Cerebellar cortex (tissue), 1 donor: Measurements from ENCODE around the gene KRT14.
"Not testable (repeated sequence)": the region's sequence is repeated elsewhere in the genome, so short reads cannot be mapped to it uniquely, and the experiment has no call there.

ENCODE experiments used
- DNase-seq: peaks from one replicate; pipeline ENCODE4 v3.0.0-alpha.2; 2015; ENCODE audit warnings: low spot score

Gene KRT14

DNA sequence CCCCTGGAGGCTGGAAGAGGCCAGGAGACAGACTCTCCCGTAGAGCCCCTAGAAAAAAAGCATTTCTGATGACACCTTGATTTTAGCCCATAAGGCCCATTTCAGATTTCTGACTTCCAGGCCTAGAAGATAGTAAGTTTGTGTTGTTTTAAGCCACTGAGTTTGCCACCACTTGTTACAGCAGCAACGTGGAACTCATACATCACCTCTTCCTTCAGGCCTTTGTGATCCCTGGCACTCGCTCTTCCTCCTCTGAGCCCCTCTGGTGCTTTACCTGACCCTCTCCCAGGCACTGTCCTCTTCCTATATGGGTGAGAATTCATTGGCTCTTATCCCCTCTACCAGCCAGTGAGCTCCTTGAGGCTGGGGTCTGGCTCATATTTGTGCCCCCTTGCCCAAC, 39.9 kb downstream of the KRT14 start:
- no peak for DNase-seq

DNA sequence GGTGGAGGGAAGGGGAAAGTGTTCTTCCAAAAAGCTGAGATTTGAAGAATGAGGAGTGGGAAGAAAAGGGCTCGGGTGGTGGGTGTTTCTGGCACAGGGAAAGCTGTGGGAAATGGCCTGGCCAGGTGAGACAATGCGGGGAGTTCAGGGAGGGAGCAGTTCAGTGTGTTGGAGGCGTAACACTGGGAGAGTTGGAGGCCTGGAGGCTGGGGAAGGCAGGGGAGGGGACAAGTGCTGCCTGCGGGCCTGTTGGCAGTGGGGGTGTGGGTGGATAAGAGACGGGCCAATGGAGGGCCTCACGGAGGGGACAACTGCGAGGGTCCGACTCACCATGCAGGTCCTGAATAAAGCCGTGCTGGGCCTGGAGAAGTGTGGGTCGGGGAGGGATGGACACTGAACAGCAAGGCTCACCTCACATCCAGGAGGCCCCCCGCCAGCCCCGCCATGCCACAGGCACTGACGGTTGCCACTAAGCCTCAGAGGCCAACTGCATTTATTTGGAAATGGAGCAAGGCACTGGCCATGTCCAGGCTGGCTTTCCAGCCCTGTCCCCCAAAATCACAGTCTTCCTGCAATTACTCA, 40.8 kb downstream of the KRT14 start:
- no peak for DNase-seq

DNA sequence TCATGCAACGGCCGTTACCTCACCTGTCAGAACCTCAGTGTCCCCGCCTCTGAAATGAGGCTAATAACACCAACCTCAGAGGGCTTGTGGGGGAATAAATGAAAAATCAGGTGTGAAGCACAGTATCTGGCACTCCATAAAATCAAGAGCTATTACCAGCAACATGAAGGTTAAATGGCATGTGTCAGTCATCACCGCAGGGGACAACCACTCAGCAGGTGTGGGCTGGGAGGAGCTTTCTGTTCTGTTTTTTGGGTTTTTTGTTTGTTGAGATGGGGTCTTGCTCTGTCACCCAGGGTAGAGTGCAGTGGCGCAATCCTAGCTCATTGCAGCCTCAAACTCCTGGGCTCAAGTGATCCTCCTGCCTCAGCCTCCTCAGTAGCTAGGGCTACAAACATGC, 41.8 kb downstream of the KRT14 start:
- DNase-seq, result no peak

DNA sequence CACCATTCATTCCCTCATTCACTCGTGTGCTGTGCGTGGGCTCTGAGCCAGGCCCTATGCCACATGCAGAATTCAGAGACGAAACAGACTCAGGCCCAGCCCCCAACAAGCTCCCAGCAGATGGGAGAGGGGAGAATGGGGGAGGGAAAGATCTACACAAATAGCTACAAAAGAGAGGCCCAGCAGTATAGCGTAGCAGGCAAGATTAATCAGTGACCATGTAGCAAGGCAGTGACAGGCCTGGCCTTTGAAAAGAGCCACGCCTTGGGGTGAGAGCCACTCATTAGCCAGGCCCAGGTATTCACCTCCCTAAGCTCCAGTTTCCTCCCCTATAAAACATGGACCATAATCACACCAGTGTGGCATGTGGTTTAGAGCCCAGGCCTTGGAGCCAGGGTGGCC, 42.2 kb downstream of the KRT14 start:
- no peak for DNase-seq

DNA sequence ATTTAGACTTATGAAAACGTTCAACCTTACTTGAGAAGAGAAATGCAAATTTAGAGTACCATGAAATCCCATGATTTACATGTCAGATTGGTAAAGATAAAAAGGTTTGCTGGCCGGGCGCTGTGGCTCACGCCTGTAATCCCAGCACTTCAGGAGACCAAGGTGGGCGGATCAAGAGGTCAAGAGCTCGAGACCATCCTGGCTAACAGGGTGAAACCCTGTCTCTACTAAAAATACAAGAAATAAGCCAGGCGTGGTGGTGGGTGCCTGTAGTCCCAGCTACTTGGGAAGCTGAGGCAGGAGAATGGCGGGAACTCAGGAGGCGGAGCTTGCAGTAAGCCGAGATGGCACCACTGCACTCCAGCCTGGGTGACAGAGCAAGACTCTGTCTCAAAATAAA, 43.9 kb downstream of the KRT14 start:
- not testable (repeated sequence) for DNase-seq

DNA sequence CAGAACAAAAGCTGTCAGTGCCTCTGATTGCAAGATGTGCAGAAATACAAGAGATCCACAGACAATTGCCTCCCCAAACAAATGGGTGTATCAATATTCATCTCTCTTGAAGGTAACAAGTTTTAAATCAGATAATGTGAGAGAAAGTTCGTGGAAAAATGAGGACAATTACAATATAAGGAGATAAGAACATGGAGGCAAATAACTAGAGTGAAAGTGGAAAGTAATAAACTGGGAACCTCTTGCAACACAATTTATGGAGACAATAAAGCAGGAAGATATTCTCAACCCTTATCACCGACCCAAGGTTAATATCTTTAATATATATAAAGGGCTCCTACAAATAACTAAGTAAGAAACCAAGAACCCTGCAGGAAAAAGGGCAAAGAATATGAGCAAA, 44.3 kb downstream of the KRT14 start:
- no peak for DNase-seq

DNA sequence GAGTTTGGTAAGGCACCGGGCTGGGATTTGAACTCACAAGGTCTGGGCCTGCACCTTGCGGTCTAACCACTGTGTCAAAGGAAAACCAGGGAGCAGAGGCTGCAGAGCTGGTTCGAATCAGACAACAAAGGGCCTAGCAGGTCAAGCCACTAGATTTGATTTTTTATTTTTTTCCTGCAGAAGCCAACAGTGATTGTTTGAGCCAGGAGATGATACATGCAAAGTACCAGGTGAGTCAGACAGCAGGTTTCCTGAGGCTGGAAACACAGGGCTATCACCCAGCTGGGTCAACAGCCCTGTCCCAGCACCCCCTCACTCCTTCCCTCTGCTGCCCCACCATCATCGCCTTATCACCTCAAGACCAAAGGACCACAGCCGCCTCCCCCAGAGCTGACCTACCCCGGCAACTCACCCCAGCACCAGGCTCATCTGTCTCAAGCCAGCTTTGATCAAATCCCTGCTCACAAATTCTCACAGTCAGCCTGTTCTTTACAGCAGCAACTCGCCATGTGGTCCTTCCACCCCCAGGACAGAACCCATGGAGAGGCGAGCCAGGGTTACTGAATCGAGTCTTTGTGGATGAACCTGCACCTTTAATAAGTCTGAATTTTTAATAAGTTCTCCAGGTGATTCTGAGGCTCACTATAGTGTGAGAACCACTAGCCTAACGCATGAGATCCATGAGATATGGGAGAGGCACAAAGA, 45.6 kb downstream of the KRT14 start:
- DNase-seq, result no peak

DNA sequence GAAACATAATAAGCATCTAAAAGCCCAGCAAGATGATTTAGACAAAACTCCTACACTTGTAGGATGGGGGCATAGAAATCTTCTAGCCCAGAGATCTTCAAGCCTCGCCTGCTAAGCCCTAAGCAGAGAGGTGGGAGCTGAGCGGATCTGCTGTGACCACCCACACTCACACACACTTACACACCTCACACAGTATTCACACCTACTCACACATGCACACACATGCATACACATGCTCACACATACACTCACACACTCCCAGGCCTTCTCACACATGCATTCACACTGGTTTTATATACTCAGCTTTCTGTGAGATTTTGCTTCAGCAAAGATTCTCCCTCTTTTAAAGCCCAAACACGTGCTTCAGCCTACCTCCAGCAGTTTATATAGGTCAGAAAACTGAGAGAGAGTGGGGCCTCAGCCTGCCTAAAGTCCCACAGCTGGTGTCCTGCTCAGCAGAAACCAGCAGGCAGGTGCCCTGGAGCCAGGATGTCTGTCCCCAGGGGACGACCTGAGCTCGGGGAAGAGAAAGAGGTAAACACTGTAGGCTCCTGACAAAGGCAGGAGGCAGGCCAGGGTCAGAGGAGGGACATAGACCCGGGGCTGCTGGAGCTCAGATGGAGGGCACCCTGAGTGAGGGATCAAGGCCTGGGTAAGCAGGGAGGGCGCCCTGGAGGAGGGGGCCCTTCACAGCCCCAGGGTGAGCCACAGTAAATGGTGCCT, 46.6 kb downstream of the KRT14 start:
- no peak for DNase-seq

DNA sequence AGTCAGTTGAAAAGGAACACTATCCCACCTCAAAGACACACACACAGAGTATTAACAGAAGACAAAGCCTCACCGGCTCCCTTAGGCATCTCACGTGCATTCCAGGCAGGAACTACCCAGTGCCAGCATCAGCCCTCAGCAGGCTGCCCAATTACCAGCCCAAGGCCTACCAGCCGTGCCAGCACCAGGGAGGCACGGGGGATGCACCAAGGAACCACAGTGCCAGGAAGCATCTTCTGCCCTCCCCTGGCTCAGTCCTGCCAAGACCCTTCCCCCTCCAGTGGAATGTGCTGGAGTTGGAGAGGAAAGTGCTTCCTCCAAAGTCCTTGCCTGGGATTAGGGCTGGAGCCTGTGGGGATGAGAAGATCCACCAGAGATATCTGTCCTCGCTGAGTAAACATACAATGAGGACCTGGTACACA, 47.6 kb downstream of the KRT14 start:
- no peak for DNase-seq

DNA sequence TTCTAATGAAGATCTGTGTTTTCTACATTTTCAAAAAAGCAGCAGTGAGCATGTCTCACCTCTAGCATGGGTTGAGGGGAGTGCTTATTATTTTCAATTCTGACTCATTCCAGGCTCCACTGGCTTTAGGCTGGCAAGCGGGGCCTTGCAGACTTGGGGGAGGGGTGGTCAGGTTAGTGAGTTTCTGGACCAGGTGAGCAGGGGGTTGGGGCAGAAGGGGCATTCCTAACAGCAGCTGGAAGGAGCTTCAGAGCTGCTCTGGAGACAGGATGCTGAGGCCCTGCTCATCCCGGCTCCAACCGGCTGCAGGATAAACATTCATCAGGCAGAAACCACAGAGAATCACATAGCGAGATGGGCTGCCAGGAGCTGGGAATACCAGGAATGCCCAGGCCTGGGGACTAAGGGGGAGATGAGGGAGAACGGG, 48.1 kb downstream of the KRT14 start:
- no peak for DNase-seq

DNA sequence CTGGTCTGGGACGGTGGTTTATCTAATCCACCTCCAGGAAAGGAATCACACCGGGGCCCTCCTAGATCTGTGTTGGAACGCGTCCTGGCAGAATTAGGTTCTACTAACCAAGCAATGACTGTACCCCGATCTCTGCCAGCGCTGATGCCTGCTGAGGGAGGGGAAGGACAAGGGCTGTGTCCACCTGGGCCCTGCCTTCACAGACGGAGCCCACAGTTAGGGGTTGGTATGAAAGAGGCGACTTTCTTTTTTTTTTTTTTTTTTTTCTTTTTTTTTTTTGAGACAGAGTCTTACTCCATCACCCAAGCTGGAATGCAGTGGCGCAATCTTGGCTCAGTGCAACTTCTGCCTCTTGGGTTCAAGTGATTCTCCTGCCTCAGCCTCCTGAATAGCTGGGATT, 48.7 kb downstream of the KRT14 start:
- DNase-seq, result no peak

DNA sequence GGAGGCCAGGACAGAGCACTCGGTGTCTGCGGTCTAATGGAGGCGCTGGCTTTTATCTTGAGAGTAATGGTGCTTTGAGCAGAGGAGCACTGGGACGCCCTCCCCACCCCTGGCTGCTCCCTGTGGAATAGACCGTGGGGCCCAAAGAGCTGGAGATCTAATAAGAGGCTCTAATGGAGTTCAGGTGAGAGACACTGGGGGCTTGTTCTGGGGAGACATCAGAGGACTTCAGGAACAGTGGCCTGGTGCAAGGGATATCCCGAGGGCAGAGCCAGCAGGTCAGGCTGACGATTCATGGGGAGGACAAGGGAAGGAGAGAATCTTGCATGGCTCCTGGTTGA, 49.1 kb downstream of the KRT14 start:
- DNase-seq, result no peak

DNA sequence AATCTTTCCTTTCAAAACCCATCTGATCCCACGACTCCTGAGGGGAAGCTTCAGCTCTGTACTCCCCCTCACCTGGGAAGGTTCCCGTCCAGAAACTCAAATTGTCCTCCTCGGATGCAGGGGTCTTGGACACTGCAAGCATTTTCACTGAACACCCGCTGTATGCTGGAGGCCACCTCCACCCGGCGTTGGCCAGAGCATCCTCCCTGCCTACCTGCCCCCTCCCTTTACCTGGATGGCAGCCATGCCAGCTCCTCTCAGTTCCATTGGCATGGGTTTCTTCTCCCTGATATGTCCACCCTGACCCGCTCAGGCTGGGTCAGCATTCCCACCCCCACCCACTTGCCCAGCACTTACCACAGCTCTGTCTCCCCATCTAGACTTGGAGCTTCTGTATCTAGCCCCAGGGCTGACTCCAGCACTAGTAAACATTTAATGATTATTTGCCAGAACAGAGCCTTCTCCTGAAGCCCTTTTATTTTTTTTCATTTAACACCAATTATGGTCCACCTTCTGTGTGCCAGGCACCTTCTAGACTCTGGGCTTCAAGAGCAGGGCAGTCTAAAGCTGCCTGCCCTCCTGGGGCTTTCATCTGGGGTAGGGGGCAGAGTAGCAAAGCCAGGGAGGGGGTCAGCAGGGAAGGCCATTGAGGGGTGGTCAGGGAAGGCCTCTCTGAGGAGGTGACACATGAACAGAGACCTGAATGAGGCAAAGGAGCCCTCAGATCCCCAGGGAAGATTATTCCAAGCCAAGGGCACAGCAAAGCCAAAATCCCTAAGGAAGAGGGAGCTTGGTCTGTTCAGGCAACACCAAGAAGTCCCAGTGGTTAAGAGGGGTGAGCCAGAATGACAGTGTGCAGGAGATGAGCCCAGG, 49.7 kb downstream of the KRT14 start:
- no peak for DNase-seq

DNA sequence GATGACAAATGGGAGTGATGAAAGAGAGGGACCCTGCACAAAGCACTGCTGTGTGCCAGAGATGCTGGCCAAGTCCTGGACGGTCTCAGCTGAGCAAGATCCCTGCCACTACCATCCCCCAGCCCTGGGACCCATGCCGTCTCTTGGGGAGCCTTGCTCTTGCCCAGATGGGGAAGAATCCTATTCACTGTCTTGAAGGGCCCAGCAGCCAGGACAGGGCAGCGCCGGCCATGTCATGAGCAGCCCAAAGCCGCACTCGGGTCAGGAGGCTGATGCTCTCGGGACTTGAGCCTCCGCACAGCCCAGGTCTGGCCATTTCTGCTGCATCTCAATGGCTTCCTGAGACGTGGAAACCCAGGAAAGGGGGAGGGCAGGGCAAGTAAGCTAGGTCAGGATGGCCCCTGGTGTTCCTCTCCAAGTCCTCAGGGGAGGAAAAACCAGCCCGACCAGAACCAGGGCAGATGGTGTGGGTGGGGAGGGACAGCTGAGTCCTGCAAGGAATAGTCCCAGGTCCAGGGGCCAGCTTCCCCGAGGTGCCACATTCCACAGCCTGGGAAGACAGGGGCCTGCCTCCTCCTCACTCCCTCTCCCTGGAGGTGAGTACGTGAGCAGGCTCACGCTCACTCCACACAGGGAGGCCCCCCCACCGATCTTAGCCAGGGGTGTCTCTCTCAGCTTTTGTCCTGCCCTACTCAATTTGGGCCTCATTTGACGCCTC, 50.8 kb downstream of the KRT14 start:
- DNase-seq, result no peak

DNA sequence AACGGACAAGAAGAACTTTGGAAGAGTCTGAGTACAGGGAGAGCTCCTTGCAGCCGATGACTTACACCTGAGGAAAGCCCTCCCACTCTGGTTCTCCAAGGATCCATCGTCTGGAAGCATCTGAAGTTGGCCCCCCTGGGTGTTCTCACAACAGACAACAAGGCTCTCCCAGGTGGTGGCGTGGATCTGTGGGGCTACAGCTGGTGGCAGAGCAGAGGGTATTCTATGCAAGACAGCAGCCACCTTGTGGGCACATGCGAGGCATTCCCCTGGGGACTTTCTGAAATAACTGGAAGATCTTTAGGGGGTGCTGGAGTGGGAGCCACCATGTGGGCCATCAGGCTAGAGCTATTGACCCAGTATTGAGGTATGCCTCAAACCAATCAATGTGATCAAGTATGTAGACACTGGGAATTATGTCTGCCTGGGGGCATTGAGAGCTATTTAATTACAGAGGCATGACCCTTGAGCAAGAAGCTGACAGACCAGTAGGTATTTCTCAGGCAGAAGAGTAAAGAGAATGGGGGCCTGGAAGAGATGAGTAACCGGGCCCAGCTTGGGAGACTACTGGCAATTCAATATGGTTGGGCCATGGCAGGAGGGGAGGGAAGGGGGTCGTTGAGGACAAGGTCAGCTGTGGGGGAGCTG, 51.7 kb downstream of the KRT14 start:
- no peak for DNase-seq

DNA sequence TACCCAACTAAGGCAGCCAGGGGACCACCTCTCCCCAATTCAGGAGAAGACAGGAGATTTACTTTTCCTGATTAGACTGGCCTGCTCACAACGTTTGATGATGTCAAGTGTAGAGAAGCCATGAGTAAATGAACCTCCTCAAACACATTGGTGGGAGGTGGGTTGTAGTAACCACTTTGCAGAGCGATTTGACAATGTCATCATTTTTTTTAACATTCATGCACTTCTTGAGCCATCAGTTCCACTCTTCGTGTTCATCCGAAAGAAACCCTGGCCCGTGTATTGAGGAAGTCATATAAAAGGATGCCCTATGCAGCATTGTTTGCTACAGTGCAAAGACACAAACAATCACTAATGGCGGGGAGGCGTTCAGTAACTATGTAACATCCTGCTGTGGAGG, 53.1 kb downstream of the KRT14 start:
- no peak for DNase-seq

DNA sequence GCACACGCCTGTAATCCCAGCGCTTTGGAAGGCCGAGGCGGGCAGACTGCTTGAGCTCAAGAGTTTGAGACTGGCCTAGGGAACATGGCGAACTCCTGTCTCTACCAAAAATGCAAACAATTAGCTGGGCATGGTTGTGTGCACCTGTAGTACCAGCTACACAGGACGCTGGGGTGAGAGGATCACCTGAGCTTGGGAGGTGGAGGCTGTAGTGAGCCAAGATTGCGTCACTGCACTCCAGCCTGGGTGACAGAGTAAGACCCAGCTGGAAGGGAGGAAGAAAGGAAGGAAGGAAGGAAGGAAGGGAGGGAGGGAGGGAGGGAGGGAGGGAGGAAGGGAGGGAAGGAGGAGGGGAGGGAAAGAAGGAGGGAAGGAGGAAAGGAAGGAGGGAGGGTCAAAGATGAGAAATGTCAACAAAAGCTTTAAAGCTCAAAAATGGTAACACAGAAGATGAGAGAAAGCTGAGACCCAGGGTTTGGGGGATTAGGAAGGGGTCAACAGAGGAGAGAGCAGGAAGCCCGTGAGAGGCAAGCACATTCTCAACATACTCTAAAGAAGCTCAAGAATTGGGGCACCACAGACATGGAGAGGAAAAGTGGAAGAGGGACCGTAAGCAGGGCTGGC, 53.6 kb downstream of the KRT14 start:
- DNase-seq, result no peak
